Measurements from ENCODE around the gene SSX3. TPM values are rescaled to one million over a fixed set of nuclear protein-coding genes. Genes with fewer than 3 reads are reported as not detected.
"Not testable (repeated sequence)": the region's sequence is repeated elsewhere in the genome, so short reads cannot be mapped to it uniquely, and the experiment has no call there.

SSX3 gene
- not detected for total RNA-seq

DNA sequence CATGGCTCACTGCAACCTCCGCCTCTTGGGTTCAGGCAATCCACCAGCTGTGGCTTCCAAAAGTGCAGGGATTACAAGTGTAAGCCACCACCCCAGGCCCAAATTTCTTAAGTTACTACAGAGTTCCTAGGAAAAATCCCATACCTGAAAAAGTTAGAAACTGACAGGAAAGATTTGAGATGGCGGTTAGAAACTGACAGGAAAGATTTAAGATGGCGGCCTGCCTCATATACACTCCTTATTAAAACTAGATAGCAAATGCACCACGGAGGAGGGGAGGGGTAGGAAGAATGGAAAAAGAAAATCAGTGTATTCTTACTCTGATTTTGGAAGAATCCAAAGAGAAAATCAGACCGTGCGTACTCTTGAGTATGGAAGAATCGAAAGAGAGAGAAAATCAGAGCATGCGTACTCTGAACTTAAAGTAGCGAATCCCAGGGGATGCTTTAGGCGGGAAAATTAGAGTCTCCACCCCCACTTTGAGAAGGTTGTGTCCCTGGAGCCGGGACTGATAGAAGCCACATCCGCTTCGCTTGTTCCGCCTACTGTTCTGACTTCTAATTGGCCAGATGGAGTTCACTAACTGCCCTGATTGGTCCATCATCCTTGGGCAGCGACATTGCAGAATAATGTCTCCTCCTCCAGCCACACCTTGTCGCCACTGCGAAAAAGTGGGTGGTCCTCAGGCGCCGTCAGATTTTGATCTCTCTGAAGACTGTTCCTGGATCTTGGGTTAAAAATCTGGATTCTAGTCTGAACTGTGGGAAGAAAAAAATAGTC, at the start of gene SSX3:
SSX3 (minus strand) TSS at position 389 of the 780 bp plus-strand sequence. CDS start 1,454 bp downstream, outside the sequence.
- H3K36me3 Mint-ChIP-seq; intact Hi-C loops (cut with micrococcal nuclease); CTCF ChIA-PET; H3K9me3 Mint-ChIP-seq; DNase-seq; H3K27ac Mint-ChIP-seq; POLR2A ChIA-PET; H3K4me1 Mint-ChIP-seq (ENCODE audit: low read depth); H3K27me3 Mint-ChIP-seq; H3K4me3 Mint-ChIP-seq: not testable (repeated sequence)

DNA sequence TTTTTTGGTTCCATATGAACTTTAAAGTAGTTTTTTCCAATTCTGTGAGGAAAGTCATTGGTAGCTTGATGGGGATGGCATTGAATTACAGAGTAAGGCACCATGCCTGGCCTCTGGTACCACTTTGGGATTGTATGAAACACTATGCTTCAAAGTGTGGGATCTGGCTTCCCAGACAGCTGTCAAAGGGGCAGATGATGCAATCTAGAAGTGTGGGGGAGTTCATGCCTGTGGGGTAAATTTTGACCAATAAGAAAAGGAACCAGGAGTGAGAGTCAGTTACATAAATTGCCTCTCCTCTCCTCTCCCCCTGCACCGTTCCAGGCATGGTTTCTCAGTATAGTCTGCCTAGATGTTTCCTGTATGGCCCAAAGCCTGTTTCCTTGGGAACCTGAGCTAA, 41.3 kb upstream of the SSX3 start:
- not testable (repeated sequence) for H3K9me3 Mint-ChIP-seq

DNA sequence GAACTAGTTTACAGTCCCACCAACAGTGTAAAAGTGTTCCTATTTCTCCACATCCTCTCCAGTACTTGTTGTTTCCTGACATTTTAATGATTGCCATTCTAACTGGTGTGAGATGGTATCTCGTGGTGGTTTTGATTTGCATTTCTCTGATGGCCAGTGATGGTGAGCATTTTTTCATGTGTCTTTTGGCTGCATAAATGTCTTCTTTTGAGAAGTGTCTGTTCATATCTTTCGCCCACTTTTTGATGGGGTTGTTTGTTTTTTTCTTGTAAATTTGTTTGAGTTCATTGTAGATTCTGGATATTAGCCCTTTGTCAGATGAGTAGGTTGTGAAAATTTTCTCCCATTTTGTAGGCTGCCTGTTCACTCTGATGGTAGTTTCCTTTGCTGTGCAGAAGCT, 40.4 kb upstream of the SSX3 start:
- H3K9me3 Mint-ChIP-seq; H3K4me3 Mint-ChIP-seq; H3K4me1 Mint-ChIP-seq (ENCODE audit: low read depth); H3K36me3 Mint-ChIP-seq; H3K27ac Mint-ChIP-seq; H3K27me3 Mint-ChIP-seq; intact Hi-C loops (cut with micrococcal nuclease); CTCF ChIA-PET; DNase-seq; POLR2A ChIA-PET: not testable (repeated sequence)

More for the DNA sequence above, 41.3 kb upstream of the SSX3 start:
- H3K27ac Mint-ChIP-seq; DNase-seq; POLR2A ChIA-PET; H3K27me3 Mint-ChIP-seq; H3K4me3 Mint-ChIP-seq; intact Hi-C loops (cut with micrococcal nuclease); H3K36me3 Mint-ChIP-seq; H3K4me1 Mint-ChIP-seq (ENCODE audit: low read depth); CTCF ChIA-PET: not testable (repeated sequence)

DNA sequence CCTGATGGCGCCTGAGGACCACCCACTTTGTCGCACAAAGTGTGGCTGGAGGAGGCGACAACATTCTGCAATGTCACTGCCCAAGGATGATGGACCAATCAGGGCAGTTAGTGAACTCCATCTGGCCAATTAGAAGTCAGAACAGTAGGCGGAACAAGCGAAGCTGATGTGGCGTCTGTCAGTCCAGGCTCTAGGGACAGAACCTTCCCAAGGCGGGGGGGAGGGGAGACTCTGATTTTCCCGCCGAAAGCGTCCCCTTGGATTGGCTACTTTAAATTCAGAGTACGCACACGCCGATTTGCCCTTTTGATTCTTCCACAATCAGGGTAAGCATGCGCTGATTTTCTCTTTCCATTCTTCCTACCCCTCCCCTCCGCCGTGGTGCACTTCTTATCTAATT, 26.7 kb upstream of the SSX3 start, which contains the start of gene SSX4:
SSX4 (plus strand) TSS at position 301 of the 400 bp plus-strand sequence. CDS start 515 bp downstream, outside the sequence.
- H3K27ac Mint-ChIP-seq; CTCF ChIA-PET; intact Hi-C loops (cut with micrococcal nuclease); H3K4me3 Mint-ChIP-seq; H3K4me1 Mint-ChIP-seq (ENCODE audit: low read depth); H3K9me3 Mint-ChIP-seq; H3K36me3 Mint-ChIP-seq; DNase-seq; H3K27me3 Mint-ChIP-seq; POLR2A ChIA-PET: not testable (repeated sequence)

GRCh38 chrX:48370408-48370807, 13.9 kb upstream of the SSX3 start:
- intact Hi-C loops (cut with micrococcal nuclease); POLR2A ChIA-PET; H3K9me3 Mint-ChIP-seq; H3K27ac Mint-ChIP-seq; H3K4me3 Mint-ChIP-seq; CTCF ChIA-PET; H3K4me1 Mint-ChIP-seq (ENCODE audit: low read depth); DNase-seq; H3K36me3 Mint-ChIP-seq; H3K27me3 Mint-ChIP-seq: not testable (repeated sequence)

DNA sequence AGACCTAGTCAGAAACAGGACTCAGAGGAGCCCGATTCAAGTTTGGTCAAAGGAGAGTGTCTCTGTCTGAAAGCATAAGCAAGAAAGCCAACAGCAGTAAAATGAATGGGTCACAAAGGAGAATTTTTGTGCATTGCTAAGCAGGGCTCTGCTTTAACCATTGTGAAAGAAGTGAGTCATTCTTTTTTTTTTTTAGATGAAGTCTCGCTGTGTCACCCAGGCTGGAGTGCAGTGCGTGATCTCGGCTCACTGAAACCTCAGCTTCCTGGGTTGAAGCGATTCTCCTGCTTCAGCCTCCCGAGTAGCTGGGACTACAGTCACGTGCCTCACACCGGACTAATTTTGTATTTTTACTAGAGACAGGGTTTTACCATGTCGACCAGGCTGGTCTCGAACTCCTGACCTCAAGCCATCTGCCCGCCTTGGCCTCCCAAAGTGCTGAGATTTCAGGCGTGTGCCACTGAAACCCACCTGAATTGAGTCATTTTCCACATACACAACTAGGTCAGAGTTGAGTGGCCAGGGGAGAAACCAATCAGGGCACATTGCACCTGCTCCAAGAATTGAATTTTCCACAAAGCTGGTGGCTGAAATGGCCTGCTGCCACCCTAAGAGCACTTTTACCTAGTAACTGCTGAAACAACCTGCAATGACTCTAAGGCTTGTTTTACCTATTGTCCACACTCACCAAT, 11.4 kb upstream of the SSX3 start:
- H3K27me3 Mint-ChIP-seq; H3K27ac Mint-ChIP-seq; POLR2A ChIA-PET; H3K36me3 Mint-ChIP-seq; H3K4me3 Mint-ChIP-seq; DNase-seq; CTCF ChIA-PET; H3K4me1 Mint-ChIP-seq (ENCODE audit: low read depth); intact Hi-C loops (cut with micrococcal nuclease); H3K9me3 Mint-ChIP-seq: not testable (repeated sequence)

GRCh38 chrX:48359281-48359680, 2.8 kb upstream of the SSX3 start:
- intact Hi-C loops (cut with micrococcal nuclease); H3K4me1 Mint-ChIP-seq (ENCODE audit: low read depth); POLR2A ChIA-PET; H3K4me3 Mint-ChIP-seq; H3K27ac Mint-ChIP-seq; H3K9me3 Mint-ChIP-seq; H3K27me3 Mint-ChIP-seq; DNase-seq; CTCF ChIA-PET; H3K36me3 Mint-ChIP-seq: not testable (repeated sequence)

DNA sequence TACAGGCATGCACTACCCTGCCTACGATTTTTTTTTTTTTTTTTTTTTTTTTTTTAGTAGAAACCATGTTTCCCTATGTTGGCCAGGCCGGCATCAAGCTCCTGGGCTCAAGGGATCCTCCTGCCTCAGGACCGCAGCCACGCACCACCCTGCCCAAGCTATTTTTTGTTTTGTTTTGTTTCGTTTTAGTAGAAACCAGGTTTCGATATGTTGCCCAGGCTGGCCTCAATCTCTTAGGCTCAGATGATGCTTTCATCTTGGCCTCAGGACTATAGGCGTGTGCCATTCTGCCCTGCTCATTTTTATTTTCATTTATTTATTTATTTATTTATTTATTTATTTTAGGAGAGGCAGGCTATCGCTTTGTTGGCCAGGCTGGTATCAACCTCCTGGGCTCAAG, 1.2 kb upstream of the SSX3 start:
- ChIA-PET CTCF (no interaction called here), POLR2A (no interaction called here)
- no peaks in the 10 kb centered on the region for H3K9me3 Mint-ChIP-seq
- H3K36me3 Mint-ChIP-seq, result no peaks in the 10 kb centered on the region
- no peaks in the 10 kb centered on the region for H3K4me1 Mint-ChIP-seq (ENCODE audit: low read depth)
- no peak overlapping the region for H3K4me3 Mint-ChIP-seq
- H3K27ac Mint-ChIP-seq, result no peak overlapping the region
- intact Hi-C loops (cut with micrococcal nuclease), result no loop called here
- no peak for DNase-seq
- no peaks in the 10 kb centered on the region for H3K27me3 Mint-ChIP-seq

GRCh38 chrX:48346059-48346458, 10.4 kb downstream of the SSX3 start:
- H3K36me3 Mint-ChIP-seq; DNase-seq; H3K9me3 Mint-ChIP-seq; H3K27me3 Mint-ChIP-seq; H3K27ac Mint-ChIP-seq; POLR2A ChIA-PET; H3K4me1 Mint-ChIP-seq (ENCODE audit: low read depth); H3K4me3 Mint-ChIP-seq; CTCF ChIA-PET; intact Hi-C loops (cut with micrococcal nuclease): not testable (repeated sequence)

- H3K36me3 Mint-ChIP-seq; H3K27me3 Mint-ChIP-seq; H3K9me3 Mint-ChIP-seq; H3K4me3 Mint-ChIP-seq; CTCF ChIA-PET; POLR2A ChIA-PET; H3K27ac Mint-ChIP-seq; H3K4me1 Mint-ChIP-seq (ENCODE audit: low read depth); DNase-seq; intact Hi-C loops (cut with micrococcal nuclease): not testable (repeated sequence)
Observed at GRCh38 chrX:48313996-48314395, 42.5 kb downstream of the SSX3 start.

- CTCF ChIA-PET, result no interaction called here
- intact Hi-C loops (cut with micrococcal nuclease), result no loop called here
- POLR2A ChIA-PET, result no interaction called here
- Mint-ChIP-seq H3K4me1 (ENCODE audit: low read depth) (no peaks in the 10 kb centered on the region), H3K27me3 (no peaks in the 10 kb centered on the region), H3K36me3 (no peaks in the 10 kb centered on the region), H3K27ac (no peak overlapping the region), H3K9me3 (no peaks in the 10 kb centered on the region), H3K4me3 (no peak overlapping the region)
- no peak for DNase-seq
Observed at GRCh38 chrX:48306175-48306574, 50.3 kb downstream of the SSX3 start.

Measured in activated CD4-positive, alpha-beta memory T cell treated with anti-CD3 and anti-CD28 coated beads for 36 hours (primary cell).